ENCODE results near the gene PPP6R2. TPM values are rescaled to one million over a fixed set of nuclear protein-coding genes. Genes with fewer than 3 reads are reported as not detected.

Gene PPP6R2
- total RNA-seq, 2 donors from 2014 or later: 80.6 to 107 TPM

DNA sequence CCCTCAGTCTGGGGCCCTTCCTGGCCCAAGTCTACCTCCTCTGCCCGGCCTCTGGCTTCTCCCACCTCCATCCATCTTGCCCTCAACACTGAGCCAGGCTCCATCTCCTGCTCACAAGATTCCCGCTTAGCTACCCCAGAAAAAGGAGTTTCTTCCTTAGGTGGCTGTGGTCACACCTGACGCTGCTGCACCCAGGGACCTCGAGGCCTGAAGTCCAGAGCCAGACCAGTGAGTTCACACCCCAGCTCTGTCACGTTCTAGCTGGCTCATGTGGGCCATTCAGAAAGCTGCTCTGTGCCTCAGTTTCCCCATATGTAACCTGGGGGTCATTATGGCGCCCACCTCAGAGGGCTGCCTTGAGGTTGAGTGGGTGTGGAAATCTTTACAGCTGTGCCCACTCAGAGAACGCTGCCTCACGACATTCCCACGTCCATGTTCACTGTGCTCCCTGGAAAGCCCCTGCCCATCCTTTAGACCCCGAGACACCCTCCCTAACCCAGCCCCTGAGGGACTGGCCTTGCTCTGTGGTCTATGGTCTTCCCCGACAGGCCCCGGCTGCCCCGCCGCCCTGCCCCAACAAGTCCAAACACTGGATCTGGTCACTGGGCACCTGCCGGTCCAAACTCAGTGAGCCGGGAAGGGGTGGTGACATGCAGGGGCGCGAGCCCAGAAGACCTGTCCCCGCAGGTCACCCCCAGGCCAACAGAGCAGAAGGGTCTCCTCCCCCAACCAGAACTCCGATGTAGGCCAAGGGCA, 45.4 kb upstream of the PPP6R2 start:
- 73% methylated on average over 20 of the region's 20 CpGs for WGBS
- intact Hi-C loops (cut with DNase I): no loop called here
- Histone ChIP-seq H3K9me3 (no peaks in the 10 kb centered on the region), H3K27me3 (replicated peaks; ENCODE audit: insufficient read depth) (no peaks in the 10 kb centered on the region), H3K4me1 (replicated peaks) (peaks cover 70% of the 10 kb centered on the region), H3K36me3 (no peaks in the 10 kb centered on the region), H3K4me3 (no peak overlapping the region), H3K27ac (peak overlapping the region; percentile 30 to 60)
- DNase-seq (ENCODE audit: low spot score): no peak
- no peak for TF ChIP-seq POLR2A (IDR thresholded peaks at IDR 0.05)
- TF ChIP-seq, protein P1, sequence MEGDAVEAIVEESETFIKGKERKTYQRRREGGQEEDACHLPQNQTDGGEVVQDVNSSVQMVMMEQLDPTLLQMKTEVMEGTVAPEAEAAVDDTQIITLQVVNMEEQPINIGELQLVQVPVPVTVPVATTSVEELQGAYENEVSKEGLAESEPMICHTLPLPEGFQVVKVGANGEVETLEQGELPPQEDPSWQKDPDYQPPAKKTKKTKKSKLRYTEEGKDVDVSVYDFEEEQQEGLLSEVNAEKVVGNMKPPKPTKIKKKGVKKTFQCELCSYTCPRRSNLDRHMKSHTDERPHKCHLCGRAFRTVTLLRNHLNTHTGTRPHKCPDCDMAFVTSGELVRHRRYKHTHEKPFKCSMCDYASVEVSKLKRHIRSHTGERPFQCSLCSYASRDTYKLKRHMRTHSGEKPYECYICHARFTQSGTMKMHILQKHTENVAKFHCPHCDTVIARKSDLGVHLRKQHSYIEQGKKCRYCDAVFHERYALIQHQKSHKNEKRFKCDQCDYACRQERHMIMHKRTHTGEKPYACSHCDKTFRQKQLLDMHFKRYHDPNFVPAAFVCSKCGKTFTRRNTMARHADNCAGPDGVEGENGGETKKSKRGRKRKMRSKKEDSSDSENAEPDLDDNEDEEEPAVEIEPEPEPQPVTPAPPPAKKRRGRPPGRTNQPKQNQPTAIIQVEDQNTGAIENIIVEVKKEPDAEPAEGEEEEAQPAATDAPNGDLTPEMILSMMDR (IDR thresholded peaks at IDR 0.05): no peak
- no peak for TF ChIP-seq POLR2AphosphoS5 (IDR thresholded peaks at IDR 0.05)

DNA sequence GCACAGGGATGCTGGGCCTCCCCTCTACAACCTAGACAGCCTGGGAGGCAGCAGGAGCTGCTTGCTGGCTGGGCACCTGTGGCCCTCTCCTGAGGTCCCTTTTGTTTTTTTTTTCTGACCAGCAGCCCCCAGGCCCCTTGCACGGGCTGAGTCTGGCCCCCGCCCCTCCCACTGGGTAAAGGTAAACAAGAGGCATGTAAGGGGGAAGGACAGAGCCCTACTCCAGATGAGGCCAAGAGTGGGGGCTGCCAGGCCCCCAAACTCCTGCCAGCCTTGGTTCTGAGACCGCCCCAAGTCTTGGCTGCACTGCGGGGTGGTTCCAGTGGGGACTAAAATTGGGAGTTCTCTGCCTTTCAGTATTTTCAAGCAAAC, 44.9 kb upstream of the PPP6R2 start:
- Histone ChIP-seq H3K4me3 (no peak overlapping the region), H3K27ac (peak overlapping the region; percentile 30 to 60), H3K4me1 (replicated peaks) (peaks cover 70% of the 10 kb centered on the region), H3K36me3 (no peaks in the 10 kb centered on the region), H3K9me3 (no peaks in the 10 kb centered on the region), H3K27me3 (replicated peaks; ENCODE audit: insufficient read depth) (no peaks in the 10 kb centered on the region)
- no peak for TF ChIP-seq POLR2A (IDR thresholded peaks at IDR 0.05)
- TF ChIP-seq POLR2AphosphoS5 (IDR thresholded peaks at IDR 0.05): no peak
- TF ChIP-seq, protein P1 (IDR thresholded peaks at IDR 0.05): no peak
- intact Hi-C loops (cut with DNase I): no loop called here
- WGBS: 66% methylated on average over 4 of the region's 4 CpGs
- no peak for DNase-seq (ENCODE audit: low spot score)

DNA sequence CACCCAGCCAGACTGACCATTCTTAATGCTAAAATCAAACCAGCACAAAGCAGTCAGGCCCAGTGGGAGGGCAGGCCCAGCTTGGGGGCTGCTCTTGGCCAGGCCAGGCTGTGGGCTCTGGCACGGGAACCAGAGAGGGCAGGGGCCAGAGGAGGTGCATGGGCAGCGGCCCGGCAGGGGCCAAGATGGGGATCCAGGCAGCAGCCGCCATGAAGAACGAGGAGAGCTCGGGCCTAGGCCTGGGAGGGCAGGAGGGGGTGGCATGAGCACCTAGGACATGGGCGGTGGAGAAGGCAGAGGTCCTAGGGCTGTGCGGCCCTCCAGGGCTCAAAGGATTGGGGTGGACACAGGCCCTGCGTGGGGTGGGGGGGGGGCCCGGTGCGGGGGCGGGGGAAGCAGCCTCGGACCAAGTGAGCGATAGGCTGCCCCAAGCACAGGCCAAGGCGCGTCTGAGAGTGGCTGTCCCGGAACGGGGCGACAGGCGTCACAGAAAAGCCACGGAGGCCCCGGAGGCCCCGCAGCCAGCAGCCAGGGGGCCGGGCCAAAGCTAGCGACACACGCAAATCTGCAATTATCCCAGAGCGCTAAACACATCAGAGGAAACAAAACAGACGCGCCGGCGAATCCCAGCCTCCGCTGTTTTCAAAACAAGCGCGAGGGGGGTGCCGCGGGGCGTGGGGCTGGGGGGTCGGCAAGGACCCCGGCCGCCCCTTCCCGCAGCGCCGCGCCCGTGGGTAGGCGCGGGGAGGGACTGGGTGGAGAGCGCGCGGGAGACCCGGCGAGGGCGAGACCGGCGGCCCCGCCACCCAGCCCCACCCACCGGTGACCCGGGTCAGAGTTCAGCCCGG, 44.0 kb upstream of the PPP6R2 start:
- WGBS: 43% methylated on average over 52 of the region's 59 CpGs
- H3K27ac ChIP-seq: peak overlapping the region; percentile 60
- peak overlapping the region; percentile 3 to 16 for H3K4me3 ChIP-seq

DNA sequence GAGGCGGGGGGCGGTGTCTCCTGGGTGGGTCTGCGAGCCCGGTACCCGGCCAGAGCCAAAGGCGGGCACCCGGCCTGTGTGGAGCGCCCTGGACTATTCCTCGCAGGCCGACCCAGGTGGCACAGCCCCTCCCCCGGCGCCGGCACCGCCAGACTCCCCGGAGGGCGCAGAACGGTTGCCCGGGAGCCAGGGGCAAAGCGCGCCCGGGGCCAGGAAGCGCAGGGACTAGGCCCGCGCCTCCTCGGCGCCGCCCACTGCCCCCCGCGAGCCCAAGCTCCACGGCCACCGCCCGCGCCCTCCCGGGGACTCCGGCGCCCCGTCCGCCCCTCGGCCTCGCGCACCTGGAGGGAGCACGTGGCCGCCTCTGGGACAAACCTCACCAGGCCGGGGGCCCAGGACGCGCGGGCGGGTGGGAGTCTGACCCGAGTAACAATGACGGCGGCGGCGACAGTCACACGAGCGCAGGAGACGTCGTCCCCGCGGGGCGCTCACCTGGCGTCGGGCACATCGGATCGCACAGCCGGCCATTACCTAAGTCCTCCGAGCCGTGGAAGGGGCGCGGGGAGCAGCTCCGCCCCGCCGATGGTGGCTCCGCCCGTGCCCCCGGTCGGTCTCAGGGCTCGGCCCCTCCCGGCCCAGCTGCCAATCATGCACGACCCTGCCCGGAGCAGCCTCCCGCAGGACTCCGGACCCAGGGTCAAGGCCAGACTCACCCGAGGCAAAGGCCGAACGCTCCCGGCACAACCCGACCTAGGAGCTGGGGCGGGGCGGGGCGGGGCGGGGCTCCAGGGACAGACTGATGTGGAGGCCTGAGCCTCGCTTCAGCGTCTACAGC, 43.1 kb upstream of the PPP6R2 start:
- intact Hi-C loops (cut with DNase I): no loop called here
- TF ChIP-seq POLR2AphosphoS5 (IDR thresholded peaks at IDR 0.05): no peak
- no peak for TF ChIP-seq POLR2A (IDR thresholded peaks at IDR 0.05)
- TF ChIP-seq, protein P1 (IDR thresholded peaks at IDR 0.05): no peak
- Histone ChIP-seq H3K4me1 (replicated peaks) (peaks cover 72% of the 10 kb centered on the region), H3K4me3 (peak overlapping the region; percentile 3 to 16), H3K27ac (peak overlapping the region; percentile 60), H3K36me3 (no peaks in the 10 kb centered on the region), H3K9me3 (no peaks in the 10 kb centered on the region), H3K27me3 (replicated peaks; ENCODE audit: insufficient read depth) (no peaks in the 10 kb centered on the region)
- no peak for DNase-seq (ENCODE audit: low spot score)
- WGBS: 42% methylated on average over 73 of the region's 93 CpGs

More for the DNA sequence above, 44.0 kb upstream of the PPP6R2 start:
- intact Hi-C loops (cut with DNase I): no loop called here
- TF ChIP-seq POLR2A (IDR thresholded peaks at IDR 0.05) (no peak), POLR2AphosphoS5 (IDR thresholded peaks at IDR 0.05) (no peak)
- TF ChIP-seq, protein P1 (IDR thresholded peaks at IDR 0.05): no peak
- no peaks in the 10 kb centered on the region for H3K27me3 ChIP-seq (replicated peaks; ENCODE audit: insufficient read depth)
- DNase-seq (ENCODE audit: low spot score): no peak
- H3K9me3 ChIP-seq: no peaks in the 10 kb centered on the region
- peaks cover 70% of the 10 kb centered on the region for H3K4me1 ChIP-seq (replicated peaks)
- H3K36me3 ChIP-seq: no peaks in the 10 kb centered on the region
